GM19468 (cell line): ENCODE data around the gene MAP1LC3B.
"Not testable (repeated sequence)": the region's sequence is repeated elsewhere in the genome, so short reads cannot be mapped to it uniquely, and the experiment has no call there.

ENCODE experiments used
- ATAC-seq: cut with Tn5 transposase; IDR thresholded peaks from one replicate; pipeline ENCODE4 v1.9.1; 2021; ENCODE audit warnings: mild to moderate bottlenecking, moderate library complexity, moderate number of reproducible peaks; ENCODE audit not compliant: unreplicated experiment; ENCODE audit errors: extremely low read depth

MAP1LC3B gene

DNA sequence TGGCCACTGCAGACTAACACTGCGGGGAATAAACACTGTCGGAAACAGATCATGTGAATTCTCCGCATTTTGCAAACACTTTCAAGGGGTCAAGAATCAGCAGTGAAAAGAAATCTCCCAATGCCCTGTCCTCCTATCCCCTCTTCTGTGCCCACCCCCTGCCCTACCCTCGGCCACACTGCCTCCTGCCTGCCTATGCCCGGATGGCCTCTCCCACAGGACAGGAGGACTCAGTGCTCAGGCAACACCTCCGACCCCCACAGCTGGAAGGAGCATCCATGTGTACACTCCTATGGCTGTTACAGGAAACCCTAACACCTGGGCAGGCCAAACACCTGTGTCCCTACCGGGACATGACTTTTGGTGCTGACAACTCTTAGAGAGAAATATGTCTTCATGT, 33.0 kb upstream of the MAP1LC3B start:
- no peak for ATAC-seq

DNA sequence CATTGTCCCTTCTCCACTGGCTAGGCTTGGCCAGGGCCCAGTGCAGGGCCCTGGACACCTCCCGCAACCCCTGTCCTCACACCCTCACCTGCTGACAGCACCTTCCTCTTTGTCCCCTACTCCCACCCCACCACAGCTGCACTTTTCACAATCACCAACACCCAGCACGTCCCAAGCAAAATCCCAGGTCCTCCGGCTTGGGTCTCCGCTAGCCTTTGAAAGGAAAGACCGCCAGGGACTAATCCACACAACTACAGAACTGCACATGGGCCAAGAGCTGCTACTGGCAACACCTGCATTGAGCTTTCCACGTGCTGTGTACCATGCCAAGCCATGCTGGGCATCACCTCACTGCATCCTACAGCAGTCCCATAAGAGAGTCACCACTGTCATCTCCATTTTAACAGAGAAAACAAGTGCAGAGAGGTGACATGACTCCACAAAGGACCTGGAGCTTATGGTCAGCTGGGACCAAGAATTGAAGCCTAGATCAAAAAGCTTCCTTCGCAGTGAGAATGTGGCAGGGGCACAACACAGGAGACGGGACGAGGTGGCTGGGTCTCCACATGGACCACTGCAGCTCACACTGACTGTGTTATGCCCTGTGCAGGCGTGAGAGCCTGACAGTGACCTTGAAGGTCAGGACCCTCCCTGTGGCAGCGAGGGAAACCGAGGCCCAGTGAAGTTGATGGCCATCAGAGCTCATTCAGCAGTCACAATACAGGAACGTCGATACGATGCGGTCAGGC, 31.1 kb upstream of the MAP1LC3B start:
- no peak for ATAC-seq

DNA sequence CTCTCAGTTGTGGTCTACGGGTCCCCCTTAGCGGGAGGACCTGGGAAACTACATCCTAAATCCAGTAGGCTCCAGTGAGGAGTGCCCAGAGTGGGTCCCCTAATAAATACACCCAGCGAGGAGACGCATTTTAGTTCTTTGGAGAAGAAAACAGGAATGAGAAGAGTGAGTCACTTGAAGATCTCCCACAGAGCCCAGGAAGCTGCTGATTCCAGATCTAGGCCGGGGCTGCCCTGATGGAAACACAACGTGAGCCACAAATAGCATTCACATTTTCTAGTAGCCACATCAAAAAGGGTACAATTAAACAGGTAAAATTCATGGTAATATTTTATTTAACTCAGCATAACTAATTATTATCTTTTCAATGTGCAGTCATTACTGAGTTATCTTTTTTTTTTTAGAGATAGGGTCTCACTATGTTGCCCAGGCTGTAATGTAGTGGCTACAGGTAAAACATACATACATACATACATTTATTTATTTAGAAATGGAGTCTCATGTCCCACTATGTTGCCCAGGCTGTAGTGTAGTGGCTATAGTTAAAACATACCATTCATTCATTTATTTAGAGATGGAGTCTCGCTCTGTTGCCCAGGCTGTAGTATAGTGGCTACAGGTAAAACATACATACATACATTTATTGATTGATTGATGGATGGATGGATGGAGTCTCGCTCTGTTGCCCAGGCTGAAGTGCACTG, 30.1 kb upstream of the MAP1LC3B start:
- no peak for ATAC-seq

DNA sequence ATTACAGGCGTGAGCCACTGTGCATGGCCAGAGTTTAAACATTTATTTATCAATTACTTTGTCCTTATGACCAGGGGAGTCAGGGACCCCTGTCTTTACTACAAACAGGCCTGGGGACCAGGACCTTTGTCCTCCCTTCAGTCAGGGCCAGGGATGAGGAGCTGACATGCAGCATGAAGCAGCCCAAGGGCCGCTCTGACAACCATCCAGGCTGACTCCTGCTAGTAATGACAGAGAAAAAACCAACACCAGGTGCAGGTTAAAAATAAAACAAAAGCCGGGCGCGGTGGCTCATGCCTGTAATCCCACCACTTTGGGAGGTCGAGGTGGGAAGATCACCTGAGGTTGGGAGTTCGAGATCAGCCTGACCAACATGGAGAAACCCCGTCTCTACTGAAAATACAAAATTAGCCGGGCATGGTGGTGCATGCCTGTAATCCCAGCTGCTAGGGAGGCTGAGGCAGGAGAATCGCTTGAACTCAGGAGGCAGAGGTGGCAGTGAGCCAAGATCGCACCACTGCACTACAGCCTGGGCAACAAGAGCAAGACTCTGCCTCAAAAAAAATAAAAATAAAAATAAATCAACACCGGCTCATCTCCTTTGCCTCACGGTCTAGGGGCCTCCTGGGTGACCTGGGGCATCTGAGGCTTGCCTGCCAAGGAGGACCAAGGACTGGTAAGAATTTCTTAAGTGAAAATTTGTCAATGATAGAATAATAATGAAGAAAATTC, 29.1 kb upstream of the MAP1LC3B start:
- not testable (repeated sequence) for ATAC-seq

DNA sequence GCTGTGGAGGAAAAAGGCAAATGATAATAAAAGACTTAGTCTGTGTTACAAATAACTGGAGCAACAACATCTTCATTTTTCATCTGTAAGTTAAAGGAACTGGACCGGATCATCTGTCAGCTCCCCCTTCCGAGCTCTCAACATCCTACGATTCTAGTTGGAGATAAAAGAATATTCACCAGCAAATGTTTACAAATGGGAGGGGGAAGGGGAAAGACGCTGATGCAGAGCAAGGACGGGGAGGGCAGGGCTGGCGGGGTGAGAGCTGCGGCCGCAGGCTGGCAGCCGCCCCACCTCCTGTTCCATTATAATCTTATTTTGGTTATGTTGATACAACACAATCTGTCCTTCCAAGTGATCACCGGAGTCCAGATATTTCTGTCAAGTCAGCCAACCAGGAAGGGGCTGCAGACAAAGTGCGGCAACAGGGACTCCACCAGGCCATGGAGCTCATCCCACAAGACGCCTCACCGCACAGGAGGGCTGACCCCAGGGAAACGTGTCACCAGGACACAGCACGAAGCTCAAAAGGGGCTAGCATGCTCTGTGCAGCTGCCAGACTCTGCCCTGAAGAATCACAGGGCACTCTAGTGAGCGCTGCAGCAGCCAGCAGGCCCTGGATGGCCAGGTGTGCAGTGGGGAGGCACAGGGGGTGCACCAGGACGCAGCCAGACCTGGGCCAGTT, 28.2 kb upstream of the MAP1LC3B start:
- no peak for ATAC-seq

DNA sequence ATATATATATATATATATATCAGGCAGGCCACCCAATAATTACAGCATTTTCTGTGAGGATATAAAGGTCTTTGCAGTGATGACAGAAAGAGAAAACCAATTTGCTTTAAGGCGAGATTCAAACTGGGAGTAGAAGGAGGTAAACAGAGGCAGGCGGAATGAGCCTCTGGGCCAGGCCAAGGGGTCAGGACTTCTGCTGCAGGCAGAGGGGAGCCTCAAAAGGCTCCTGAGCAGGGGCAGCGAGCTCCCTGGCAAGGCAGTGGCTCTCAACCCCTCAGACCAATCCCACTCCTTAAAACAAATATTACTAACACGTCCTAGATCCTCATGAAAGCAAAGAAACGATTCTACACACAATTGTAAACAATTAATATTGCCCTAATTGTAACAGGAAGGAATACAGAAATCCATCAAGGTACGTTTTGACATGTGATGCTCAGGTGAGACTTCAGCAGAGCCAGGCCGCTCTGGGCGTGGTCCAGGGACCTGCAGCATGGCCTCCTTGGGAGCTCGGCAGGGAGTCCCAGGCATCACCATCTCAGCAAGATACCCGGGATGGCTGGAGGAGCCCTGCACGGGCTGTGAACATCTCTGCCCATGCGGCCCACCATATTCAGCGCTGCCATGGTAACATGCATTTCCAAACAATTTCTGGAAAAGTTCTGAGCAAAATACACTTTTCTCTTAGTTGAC, 27.0 kb upstream of the MAP1LC3B start:
- no peak for ATAC-seq

DNA sequence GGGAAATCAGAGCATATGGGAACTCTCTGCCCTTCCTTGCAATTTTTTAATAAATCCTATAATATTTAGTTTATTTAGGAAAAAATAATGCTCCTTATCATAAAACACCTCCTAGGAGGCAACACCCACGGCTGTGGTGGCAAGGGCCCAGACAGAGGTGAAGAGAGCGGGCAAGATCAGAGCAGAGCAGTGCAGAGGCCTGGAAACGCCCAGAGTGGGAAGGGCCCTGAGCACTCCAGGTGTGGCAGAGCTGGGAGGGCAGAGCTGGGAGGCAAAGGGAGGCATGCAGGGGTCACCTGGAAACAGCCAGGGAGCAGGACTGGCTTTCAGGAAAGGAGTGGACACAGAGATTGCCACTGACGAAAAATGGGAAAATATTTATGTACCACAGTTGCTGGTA, 25.8 kb upstream of the MAP1LC3B start:
- no peak for ATAC-seq

DNA sequence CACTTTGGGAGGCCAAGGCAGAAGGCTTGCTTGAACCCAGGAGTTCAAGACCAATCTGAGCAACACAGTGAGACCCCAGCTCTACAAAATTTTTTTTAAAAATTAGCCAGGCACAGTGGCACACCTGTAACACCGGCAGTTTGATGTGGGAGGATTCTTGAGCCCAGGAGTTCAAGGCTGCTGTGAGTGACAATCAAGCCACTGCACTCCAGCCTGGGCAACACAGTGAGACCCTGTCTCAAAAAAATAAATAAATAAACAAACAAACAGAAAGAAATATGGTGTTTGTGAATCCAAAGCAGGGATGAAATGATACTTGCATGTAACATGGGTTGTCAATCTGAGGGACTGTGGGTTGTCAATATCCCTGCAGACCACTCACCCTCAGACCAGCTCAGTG, 25.2 kb upstream of the MAP1LC3B start:
- ATAC-seq, result no peak

DNA sequence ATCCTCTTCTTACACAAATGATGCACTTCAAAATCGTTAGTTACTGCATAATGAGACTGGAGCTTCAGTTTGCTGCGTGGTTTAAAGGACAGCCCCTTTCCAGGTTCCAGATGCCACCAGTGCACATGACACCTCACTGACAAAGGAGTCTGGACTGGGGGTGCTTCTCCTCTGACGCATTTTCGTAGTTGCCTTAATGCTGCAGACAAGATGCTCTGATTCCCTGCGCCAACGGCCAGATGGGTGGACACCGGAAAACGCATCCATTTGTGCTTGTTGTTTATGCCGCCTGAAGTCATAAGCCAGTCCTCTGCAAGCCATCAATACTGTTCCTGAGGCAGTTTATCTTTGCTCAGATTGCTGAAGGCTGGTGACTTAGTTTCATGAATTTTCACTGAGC, 24.6 kb upstream of the MAP1LC3B start:
- ATAC-seq, result no peak

DNA sequence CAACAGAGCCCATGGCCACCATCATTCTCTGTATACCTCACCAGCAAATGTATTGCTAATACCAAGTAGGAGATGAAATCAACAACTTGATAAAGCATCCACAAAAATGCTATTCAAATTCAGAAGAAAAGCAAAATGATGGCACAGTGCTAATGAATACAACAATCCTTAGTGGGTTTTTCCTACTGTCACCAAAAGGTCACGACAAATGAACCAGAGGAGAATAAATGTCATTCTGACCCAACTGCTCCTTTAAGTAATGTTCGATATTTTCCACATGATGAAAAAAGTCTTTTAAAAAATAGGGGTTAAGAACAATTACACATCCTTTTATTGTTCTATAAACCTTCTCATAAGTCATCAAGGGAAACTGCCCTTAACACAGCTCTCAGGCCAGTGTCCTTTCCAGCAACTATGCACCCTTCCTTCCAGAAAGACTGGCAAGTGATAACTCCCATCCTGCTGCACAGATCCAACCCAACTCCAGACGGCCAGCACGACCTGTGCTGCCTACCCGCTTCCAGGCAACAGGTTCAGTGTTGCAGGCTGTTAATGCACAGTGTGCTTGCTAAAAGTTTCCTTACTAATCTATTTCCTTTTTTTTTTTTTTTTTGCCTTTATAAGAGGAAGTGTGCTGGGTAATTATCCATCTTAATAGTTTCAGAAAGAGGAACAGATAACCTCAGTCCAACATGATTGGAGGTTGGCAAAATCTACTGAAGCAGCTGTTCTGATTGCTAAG, 23.9 kb upstream of the MAP1LC3B start:
- ATAC-seq, result no peak

DNA sequence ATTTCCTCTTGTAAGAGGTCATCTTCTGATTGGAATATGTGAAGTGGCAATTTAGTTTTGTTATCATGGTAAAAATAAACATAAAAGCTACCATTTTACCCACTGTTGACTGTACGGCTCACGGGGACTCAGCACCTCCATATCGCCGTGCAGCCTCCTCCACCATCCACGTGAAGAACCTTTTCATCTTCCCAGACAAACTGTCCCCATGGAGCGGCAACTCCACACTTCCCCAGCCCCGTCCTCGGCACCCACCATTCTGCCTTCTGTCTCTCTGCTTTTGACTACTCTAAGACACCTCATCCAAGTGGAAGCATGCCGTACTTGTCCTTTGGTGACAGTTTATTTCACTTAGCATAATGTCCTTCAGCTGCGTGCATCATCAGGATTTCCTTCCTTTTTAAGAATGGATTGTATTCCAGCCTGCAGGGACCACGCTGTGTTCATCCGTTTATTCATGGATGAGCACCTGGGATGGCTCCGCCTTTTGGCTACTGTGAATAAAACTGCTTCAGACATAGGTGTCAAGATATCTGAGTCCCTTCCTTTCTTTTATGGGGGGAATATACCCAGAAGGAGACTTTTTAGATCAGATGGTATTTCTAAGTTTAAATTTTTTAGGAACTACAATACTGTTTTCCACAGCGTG, 22.9 kb upstream of the MAP1LC3B start:
- no peak for ATAC-seq

DNA sequence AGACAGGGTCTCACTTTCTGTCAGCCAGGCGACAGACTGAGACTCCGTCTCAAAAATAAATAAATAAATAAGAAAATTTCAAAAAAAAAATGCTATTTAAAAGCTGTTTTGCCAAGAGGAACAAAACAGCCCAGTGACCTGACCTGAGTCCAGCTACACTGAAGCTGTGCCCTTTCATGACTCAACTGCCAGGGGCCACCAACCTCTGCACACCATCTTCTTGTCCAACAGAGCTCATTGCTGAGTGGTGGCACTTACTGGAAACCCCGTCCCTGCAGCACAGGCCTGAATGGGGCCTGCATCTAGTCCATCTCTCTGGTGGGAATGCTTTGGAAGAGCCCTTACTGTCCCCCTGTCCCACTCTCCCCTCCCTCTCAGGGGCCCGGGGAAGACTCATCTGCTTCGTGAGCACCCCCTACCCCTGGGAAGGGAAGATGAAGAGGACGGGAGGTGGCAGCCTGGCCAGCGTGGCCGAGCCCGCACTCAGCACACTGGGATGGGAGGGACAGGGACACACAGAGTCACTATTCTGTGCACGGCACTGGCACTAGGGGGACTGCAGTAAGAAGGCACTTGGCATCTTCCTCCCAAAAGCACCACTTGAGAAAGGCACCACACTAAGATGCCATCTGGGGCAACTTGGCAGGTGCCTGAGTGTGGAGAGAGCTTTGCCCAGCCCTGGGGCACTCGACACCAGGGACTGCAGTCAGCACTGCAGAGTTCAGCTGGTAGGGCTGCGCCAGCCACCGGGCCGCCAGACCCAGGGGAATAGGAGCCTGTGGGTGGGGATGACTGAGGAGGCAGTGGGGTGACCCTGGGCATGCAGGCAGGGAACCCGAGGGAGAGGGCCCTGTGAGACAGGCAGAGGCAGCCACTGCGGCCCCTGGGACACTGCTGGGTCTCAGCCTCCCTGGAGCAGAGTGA, 22.1 kb upstream of the MAP1LC3B start:
- no peak for ATAC-seq

DNA sequence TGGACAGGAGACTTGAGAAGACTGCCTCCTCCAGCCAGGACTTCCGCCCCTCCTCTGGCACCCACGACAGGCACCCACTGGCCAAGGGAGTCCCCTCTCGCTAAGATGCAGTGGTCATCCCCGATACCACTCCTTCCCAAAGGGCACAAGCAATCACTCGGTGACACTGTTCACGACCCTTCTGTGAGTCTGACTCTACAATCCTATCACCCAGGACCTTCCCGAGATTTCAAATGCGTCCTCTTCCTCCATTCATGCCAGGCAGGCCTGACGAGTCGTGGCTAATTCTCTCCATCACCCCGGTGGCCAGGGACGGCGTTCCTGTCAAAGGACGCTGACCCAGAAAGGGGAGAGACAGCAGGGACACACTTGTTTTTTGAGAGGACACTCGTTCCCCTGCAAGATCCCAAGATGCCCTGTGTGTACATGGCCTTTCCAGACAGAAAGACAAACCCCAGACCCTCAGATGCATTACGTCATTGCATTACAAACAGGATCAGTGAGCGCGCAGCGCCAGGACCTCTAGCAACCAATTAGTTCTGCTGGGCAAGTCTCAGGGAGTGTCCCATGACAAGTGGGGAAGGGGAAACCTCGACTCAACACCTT, 20.8 kb upstream of the MAP1LC3B start:
- no peak for ATAC-seq

DNA sequence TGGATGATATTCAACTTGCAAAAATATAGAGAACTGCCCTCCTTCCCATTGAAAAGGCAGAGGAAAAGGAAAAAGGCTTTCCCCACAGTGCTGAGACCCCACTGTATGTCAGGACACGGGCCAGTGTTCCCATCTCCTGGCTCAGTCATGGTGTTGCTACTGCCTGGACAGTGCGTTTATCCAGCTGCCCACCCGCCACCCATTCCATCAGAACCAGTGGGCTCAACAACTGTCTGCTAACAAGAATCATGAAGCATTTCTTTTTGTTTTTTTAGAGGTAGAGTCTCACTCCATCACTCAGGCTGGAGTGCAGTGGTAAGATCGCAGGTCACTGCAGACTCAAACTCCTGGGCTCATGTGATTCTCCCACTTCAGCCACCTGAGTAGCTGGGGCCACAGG, 19.8 kb upstream of the MAP1LC3B start:
- ATAC-seq, result no peak

DNA sequence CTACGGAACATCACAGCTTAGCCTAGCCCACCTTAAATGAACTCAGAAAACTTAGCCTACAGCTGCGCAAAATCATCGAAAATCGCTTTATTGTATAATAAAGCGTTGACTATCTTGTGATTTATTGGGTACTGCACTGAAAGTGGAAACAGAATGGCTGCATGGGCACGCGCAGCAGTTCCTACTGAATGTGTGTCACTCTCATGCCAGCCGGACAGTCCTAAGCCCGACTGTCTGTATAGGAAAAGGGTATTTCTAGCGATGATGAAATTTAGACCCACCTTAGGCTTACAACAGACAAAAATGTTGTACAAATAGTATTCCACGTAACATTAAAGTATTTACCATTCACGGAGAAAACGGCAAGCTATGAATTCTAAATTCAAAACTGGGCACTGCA, 17.8 kb upstream of the MAP1LC3B start:
- no peak for ATAC-seq

DNA sequence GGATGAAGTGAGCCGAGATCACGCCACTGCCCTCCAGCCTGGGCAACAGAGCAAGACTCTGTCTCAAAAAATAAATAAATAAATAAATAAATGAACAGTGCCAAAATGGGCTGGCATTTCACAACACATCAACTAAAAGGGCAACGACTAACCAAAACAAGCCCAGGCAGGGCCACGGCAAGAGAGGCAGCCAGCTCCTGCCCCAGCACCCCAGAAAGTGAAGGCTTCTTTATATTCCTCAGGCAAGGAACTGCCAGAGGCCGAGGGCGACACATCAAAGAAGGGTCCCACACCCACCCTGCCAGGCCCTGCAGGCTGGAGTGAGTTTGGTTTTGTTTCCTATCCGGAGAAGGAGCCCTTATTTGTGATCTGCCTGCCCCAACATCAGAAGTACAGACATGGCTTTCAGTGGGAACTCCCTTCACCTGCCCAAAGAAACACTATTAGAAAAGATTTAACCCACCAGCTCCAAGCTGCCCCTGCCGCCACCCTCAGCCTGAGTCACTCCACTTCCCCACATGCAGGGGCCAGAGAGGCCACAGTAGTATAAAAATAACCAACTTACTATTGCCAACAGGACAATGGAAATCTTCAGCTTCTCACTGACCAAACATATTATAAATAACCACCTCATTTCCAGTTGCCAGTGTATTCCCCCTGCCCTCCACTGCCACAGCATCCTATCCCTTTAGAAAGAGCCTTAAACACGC, 16.6 kb upstream of the MAP1LC3B start:
- no peak for ATAC-seq

DNA sequence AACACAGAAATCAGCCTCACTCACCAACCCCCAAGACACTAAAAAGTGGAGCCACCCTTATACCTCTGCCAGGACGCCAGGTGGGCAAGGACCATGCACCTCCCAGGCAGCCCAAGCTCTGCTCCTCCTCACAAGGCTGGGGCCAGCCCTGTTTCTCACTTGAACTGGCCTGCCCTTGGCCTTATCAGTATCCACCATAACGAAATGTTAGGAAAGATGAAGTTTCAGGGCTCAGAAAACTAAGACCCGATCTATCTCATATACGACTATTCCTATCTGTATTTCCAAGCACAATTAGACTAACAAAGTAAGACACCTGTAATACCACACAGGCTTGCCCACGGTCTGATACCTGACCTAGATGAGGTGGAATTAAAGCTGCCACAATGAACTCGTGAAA, 15.5 kb upstream of the MAP1LC3B start:
- no peak for ATAC-seq
